Measurements from ENCODE around the gene RAB40C.

The RAB40C gene

GRCh38 chr16:627454-628239 lies 37.8 kb downstream of the RAB40C start:
- peak overlapping the region; percentile 23 for H3K27ac ChIP-seq (ENCODE audit: poor library complexity, severe bottlenecking)
- H3K4me1 ChIP-seq (ENCODE audit: insufficient read depth, poor library complexity, severe bottlenecking): peaks cover 17% of the 10 kb centered on the region
- H3K36me3 ChIP-seq (ENCODE audit: low read depth): peaks cover 10% of the 10 kb centered on the region
- no peak for TF ChIP-seq CTCF (IDR thresholded peaks at IDR 0.05; ENCODE audit: poor library complexity, severe bottlenecking)
- no peaks in the 10 kb centered on the region for H3K9me3 ChIP-seq (ENCODE audit: severe bottlenecking)
- H3K27me3 ChIP-seq (ENCODE audit: insufficient read depth, poor library complexity, severe bottlenecking): no peaks in the 10 kb centered on the region
- no peak for ATAC-seq (ENCODE audit: low read depth)
- no peak overlapping the region for H3K4me3 ChIP-seq (ENCODE audit: severe bottlenecking)
- no peak for DNase-seq (ENCODE audit: low spot score)

GRCh38 chr16:628321-629061 lies 38.6 kb downstream of the RAB40C start:
- Histone ChIP-seq H3K36me3 (ENCODE audit: low read depth) (peaks cover 10% of the 10 kb centered on the region), H3K4me3 (ENCODE audit: severe bottlenecking) (no peak overlapping the region), H3K27me3 (ENCODE audit: insufficient read depth, poor library complexity, severe bottlenecking) (no peaks in the 10 kb centered on the region), H3K27ac (ENCODE audit: poor library complexity, severe bottlenecking) (no peak overlapping the region), H3K4me1 (ENCODE audit: insufficient read depth, poor library complexity, severe bottlenecking) (peaks cover 14% of the 10 kb centered on the region), H3K9me3 (ENCODE audit: severe bottlenecking) (no peaks in the 10 kb centered on the region)
- TF ChIP-seq CTCF (IDR thresholded peaks at IDR 0.05; ENCODE audit: poor library complexity, severe bottlenecking): no peak
- DNase-seq (ENCODE audit: low spot score) (no peak), ATAC-seq (ENCODE audit: low read depth) (no peak)

- no peak for TF ChIP-seq CTCF (IDR thresholded peaks at IDR 0.05; ENCODE audit: poor library complexity, severe bottlenecking)
- no peaks in the 10 kb centered on the region for H3K9me3 ChIP-seq (ENCODE audit: severe bottlenecking)
- no peak for ATAC-seq (ENCODE audit: low read depth)
- peaks cover 14% of the 10 kb centered on the region for H3K4me1 ChIP-seq (ENCODE audit: insufficient read depth, poor library complexity, severe bottlenecking)
- no peak overlapping the region for H3K4me3 ChIP-seq (ENCODE audit: severe bottlenecking)
- no peaks in the 10 kb centered on the region for H3K27me3 ChIP-seq (ENCODE audit: insufficient read depth, poor library complexity, severe bottlenecking)
- DNase-seq (ENCODE audit: low spot score): no peak
- peaks cover 10% of the 10 kb centered on the region for H3K36me3 ChIP-seq (ENCODE audit: low read depth)
- H3K27ac ChIP-seq (ENCODE audit: poor library complexity, severe bottlenecking): no peak overlapping the region
These were observed 39.4 kb downstream of the RAB40C start for GRCh38 chr16:629185-629832.

GRCh38 chr16:629833-630248 lies 40.0 kb downstream of the RAB40C start:
- TF ChIP-seq CTCF (IDR thresholded peaks at IDR 0.05; ENCODE audit: poor library complexity, severe bottlenecking): no peak
- H3K9me3 ChIP-seq (ENCODE audit: severe bottlenecking): no peaks in the 10 kb centered on the region
- peaks cover 10% of the 10 kb centered on the region for H3K36me3 ChIP-seq (ENCODE audit: low read depth)
- H3K4me3 ChIP-seq (ENCODE audit: severe bottlenecking): no peak overlapping the region
- no peaks in the 10 kb centered on the region for H3K27me3 ChIP-seq (ENCODE audit: insufficient read depth, poor library complexity, severe bottlenecking)
- ATAC-seq (ENCODE audit: low read depth) (no peak), DNase-seq (ENCODE audit: low spot score) (no peak)
- H3K4me1 ChIP-seq (ENCODE audit: insufficient read depth, poor library complexity, severe bottlenecking): peaks cover 14% of the 10 kb centered on the region
- H3K27ac ChIP-seq (ENCODE audit: poor library complexity, severe bottlenecking): no peak overlapping the region

Measured in RWPE2 (cell line).